NCI-H1436 treated with DMSO at 0.1 percent for 48 hours (cell line): ENCODE results near the gene ZNF99.
"Not testable (repeated sequence)": the region's sequence is repeated elsewhere in the genome, so short reads cannot be mapped to it uniquely, and the experiment has no call there.

Experiments used
- DNase-seq: peaks from one replicate; lab custom pipeline; 2025; lab: John Stamatoyannopoulos, UW

The ZNF99 gene

GRCh38 chr19:22783651-22784410 lies at the start of gene ZNF99:
TSS of gene ZNF99 (minus strand) at chr19:22784151. CDS start at chr19:22784016, 135 bp downstream.
- no peak for DNase-seq

GRCh38 chr19:22832031-22832762 lies 48.2 kb upstream of the ZNF99 start, which contains the start of gene ZNF723:
TSS of gene ZNF723 (plus strand) at chr19:22832291. CDS start at chr19:22832380, 89 bp downstream.
- no peak for DNase-seq

- no peak for DNase-seq
Measured at GRCh38 chr19:22831211-22831610, 47.3 kb upstream of the ZNF99 start.

- no peak for DNase-seq
Measured at GRCh38 chr19:22814124-22814523, 30.2 kb upstream of the ZNF99 start.

- no peak for DNase-seq
Measured at GRCh38 chr19:22807061-22807835, 23.3 kb upstream of the ZNF99 start.

GRCh38 chr19:22806418-22806817 lies 22.5 kb upstream of the ZNF99 start:
- DNase-seq = no peak

- DNase-seq = no peak
Measured at GRCh38 chr19:22797040-22797439, 13.1 kb upstream of the ZNF99 start.

- not testable (repeated sequence) for DNase-seq
Measured at GRCh38 chr19:22792863-22793262, 8.9 kb upstream of the ZNF99 start.

- no peak for DNase-seq
Measured at GRCh38 chr19:22735911-22736645, 47.9 kb downstream of the ZNF99 start.

- DNase-seq = no peak
Measured at GRCh38 chr19:22733691-22734090, 50.3 kb downstream of the ZNF99 start.

- not testable (repeated sequence) for DNase-seq
Measured at GRCh38 chr19:22728214-22728613, 55.7 kb downstream of the ZNF99 start.

GRCh38 chr19:22721533-22721932 lies 62.4 kb downstream of the ZNF99 start:
- not testable (repeated sequence) for DNase-seq

GRCh38 chr19:22708983-22709382 lies 75.0 kb downstream of the ZNF99 start:
- DNase-seq = no peak

- DNase-seq = not testable (repeated sequence)
Measured at GRCh38 chr19:22703096-22703495, 80.9 kb downstream of the ZNF99 start.

GRCh38 chr19:22702661-22703060 lies 81.3 kb downstream of the ZNF99 start:
- DNase-seq = not testable (repeated sequence)
